Measurements from ENCODE around the gene RAD51B. TPM values are rescaled to one million over a fixed set of nuclear protein-coding genes. Genes with fewer than 3 reads are reported as not detected.

RAD51B gene
- polyA plus RNA-seq, 1 donor (not counting 4 experiments of a cell fraction or from before 2014, with no cell fraction given): 13.3 TPM

DNA sequence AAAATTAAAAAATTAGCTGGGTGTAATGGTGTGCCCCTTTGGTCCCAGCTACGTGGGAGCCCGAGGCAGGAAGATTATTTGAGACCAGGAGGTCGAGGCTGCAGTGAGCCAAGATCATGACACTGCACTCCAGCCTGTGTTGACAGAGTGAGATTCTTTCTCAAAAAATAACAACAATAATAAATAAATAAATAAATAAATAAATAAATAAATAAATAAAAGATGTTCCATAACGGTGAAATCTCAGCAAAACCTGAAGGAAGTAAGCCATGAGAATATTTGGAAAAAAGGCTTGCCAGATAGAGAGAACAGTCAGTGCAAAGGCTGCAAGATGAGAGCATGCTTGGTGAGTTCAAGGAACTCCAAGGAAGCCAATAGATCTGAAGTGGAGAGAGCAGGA, 176.7 kb downstream of the RAD51B start:
- H4K20me1 ChIP-seq (ENCODE audit: control insufficient read depth, extremely low read depth, insufficient read depth, low read length): no peaks in the 10 kb centered on the region
- H3K9ac ChIP-seq (ENCODE audit: control insufficient read depth, extremely low read depth, insufficient read depth, low read length): no peak overlapping the region
- no peaks in the 10 kb centered on the region for H3K9me3 ChIP-seq (ENCODE audit: control insufficient read depth, low read depth, low read length)
- H3K4me1 ChIP-seq (ENCODE audit: control insufficient read depth, extremely low read depth, insufficient read depth, low read length): peaks cover 19% of the 10 kb centered on the region
- H3K4me3 ChIP-seq (ENCODE audit: control insufficient read depth in 2 of 3, extremely low read depth in 1 of 3, insufficient read depth in 2 of 3, low read depth in 1 of 3, low read length in 3 of 3): no peak overlapping the region
- no peak overlapping the region for H3K4me2 ChIP-seq (ENCODE audit: control insufficient read depth, extremely low read depth, insufficient read depth, low read depth, low read length)
- no peaks in the 10 kb centered on the region for H3K36me3 ChIP-seq (ENCODE audit: control insufficient read depth in 2 of 2, extremely low read depth in 1 of 2, insufficient read depth in 2 of 2, low read length in 2 of 2)
- DNase-seq (ENCODE audit: low read depth, low spot score) (no peak), FAIRE-seq (no peak)
- H3K9me1 ChIP-seq (ENCODE audit: control insufficient read depth, extremely low read depth, insufficient read depth, low read length): no peaks in the 10 kb centered on the region
- no peak overlapping the region for H2AFZ ChIP-seq (ENCODE audit: control insufficient read depth, low read length)
- no peaks in the 10 kb centered on the region for H3K79me2 ChIP-seq (ENCODE audit: control insufficient read depth, insufficient read depth, low read length)
- no peaks in the 10 kb centered on the region for H3K27me3 ChIP-seq (ENCODE audit: control insufficient read depth, extremely low read depth, insufficient read depth, low read length)
- no peak overlapping the region for H3K27ac ChIP-seq (ENCODE audit: control insufficient read depth, insufficient read depth, low read length)
- TF ChIP-seq, protein P1, sequence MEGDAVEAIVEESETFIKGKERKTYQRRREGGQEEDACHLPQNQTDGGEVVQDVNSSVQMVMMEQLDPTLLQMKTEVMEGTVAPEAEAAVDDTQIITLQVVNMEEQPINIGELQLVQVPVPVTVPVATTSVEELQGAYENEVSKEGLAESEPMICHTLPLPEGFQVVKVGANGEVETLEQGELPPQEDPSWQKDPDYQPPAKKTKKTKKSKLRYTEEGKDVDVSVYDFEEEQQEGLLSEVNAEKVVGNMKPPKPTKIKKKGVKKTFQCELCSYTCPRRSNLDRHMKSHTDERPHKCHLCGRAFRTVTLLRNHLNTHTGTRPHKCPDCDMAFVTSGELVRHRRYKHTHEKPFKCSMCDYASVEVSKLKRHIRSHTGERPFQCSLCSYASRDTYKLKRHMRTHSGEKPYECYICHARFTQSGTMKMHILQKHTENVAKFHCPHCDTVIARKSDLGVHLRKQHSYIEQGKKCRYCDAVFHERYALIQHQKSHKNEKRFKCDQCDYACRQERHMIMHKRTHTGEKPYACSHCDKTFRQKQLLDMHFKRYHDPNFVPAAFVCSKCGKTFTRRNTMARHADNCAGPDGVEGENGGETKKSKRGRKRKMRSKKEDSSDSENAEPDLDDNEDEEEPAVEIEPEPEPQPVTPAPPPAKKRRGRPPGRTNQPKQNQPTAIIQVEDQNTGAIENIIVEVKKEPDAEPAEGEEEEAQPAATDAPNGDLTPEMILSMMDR (optimal IDR thresholded peaks at IDR 0.05 in 1 of 3, IDR thresholded peaks at IDR 0.05 in 1 of 3, conservative IDR thresholded peaks at IDR 0.05 in 1 of 3; ENCODE audit: extremely low read depth in 1 of 3, insufficient read depth in 2 of 3, low read length in 3 of 3): no peak
- no peak for TF ChIP-seq EZH2 (IDR thresholded peaks at IDR 0.05; ENCODE audit: low read length)
- dilution Hi-C loops (cut with MboI; ENCODE audit: extremely low pct_ligation_motif_present, low sequenced_read_pairs): no loop called here

DNA sequence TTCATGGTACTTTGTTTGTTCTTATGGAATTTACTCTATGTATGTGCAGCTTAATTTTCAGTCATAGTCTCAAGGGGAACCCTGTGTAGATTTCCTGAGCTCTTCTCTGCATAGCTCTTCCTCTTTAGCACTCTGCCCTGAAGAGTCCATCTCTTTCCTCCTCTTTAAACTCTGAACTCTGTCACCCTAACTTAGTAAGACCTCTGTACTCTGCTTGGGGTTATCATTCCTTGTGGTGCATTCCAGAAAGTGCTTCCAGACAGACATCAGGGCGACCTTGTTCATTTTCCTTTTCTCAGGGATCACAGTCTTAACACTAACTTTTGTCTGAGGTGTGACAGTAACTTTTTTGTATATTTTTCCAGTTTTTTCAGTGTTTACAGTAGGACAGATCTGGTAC, 179.3 kb downstream of the RAD51B start:
- H3K4me2 ChIP-seq (ENCODE audit: control insufficient read depth, extremely low read depth, insufficient read depth, low read depth, low read length): no peak overlapping the region
- dilution Hi-C loops (cut with MboI; ENCODE audit: extremely low pct_ligation_motif_present, low sequenced_read_pairs): no loop called here
- peak; percentile 69 for FAIRE-seq

More for the DNA sequence above, 179.3 kb downstream of the RAD51B start:
- H2AFZ ChIP-seq (ENCODE audit: control insufficient read depth, low read length): no peak overlapping the region
- H3K27ac ChIP-seq (ENCODE audit: control insufficient read depth, insufficient read depth, low read length): no peak overlapping the region
- no peaks in the 10 kb centered on the region for H3K27me3 ChIP-seq (ENCODE audit: control insufficient read depth, extremely low read depth, insufficient read depth, low read length)
- no peak for DNase-seq (ENCODE audit: low read depth, low spot score)
- no peaks in the 10 kb centered on the region for H3K9me3 ChIP-seq (ENCODE audit: control insufficient read depth, low read depth, low read length)
- no peaks in the 10 kb centered on the region for H3K36me3 ChIP-seq (ENCODE audit: control insufficient read depth in 2 of 2, extremely low read depth in 1 of 2, insufficient read depth in 2 of 2, low read length in 2 of 2)
- H4K20me1 ChIP-seq (ENCODE audit: control insufficient read depth, extremely low read depth, insufficient read depth, low read length): no peaks in the 10 kb centered on the region
- no peak overlapping the region for H3K9ac ChIP-seq (ENCODE audit: control insufficient read depth, extremely low read depth, insufficient read depth, low read length)
- TF ChIP-seq EZH2 (IDR thresholded peaks at IDR 0.05; ENCODE audit: low read length): no peak
- TF ChIP-seq, protein P1 (optimal IDR thresholded peaks at IDR 0.05 in 1 of 3, IDR thresholded peaks at IDR 0.05 in 1 of 3, conservative IDR thresholded peaks at IDR 0.05 in 1 of 3; ENCODE audit: extremely low read depth in 1 of 3, insufficient read depth in 2 of 3, low read length in 3 of 3): no peak
- H3K4me1 ChIP-seq (ENCODE audit: control insufficient read depth, extremely low read depth, insufficient read depth, low read length): peaks cover 19% of the 10 kb centered on the region
- no peak overlapping the region for H3K4me3 ChIP-seq (ENCODE audit: control insufficient read depth in 2 of 3, extremely low read depth in 1 of 3, insufficient read depth in 2 of 3, low read depth in 1 of 3, low read length in 3 of 3)
- no peaks in the 10 kb centered on the region for H3K79me2 ChIP-seq (ENCODE audit: control insufficient read depth, insufficient read depth, low read length)
- H3K9me1 ChIP-seq (ENCODE audit: control insufficient read depth, extremely low read depth, insufficient read depth, low read length): no peaks in the 10 kb centered on the region

Measured in keratinocyte (primary cell).